PFSK-1 (cell line): ENCODE data around the gene ACADSB.

Experiments
- POLR2AphosphoS5 ChIP-seq: IDR thresholded peaks from 2 replicates; pipeline ENCODE4 v1.6.1; 2012; ENCODE audit warnings: low read depth, mild to moderate bottlenecking, control low read depth, low read length, moderate library complexity
- SIN3A ChIP-seq: IDR thresholded peaks from 2 replicates; pipeline ENCODE4 v1.6.1; 2012; ENCODE audit warnings: mild to moderate bottlenecking, low read length, moderate library complexity, borderline replicate concordance; ENCODE audit not compliant: insufficient read depth
- TAF1 ChIP-seq: IDR thresholded peaks from 2 replicates; pipeline ENCODE4 v1.6.1; 2012; ENCODE audit warnings: low read length, control low read depth, borderline replicate concordance; ENCODE audit not compliant: insufficient read depth
- TF ChIP-seq, protein P1 (sequence below), 2 experiments: IDR thresholded peaks; 2 replicates each; pipeline versions ENCODE4 v1.6.1 to v1.8.0; 2011 to 2012; ENCODE audit warnings: low read depth in 2 of 2, low read length in 2 of 2, control low read depth in 1 of 2, inconsistent platforms in 1 of 2, mild to moderate bottlenecking in 1 of 2, moderate library complexity in 1 of 2; ENCODE audit not compliant: insufficient read depth in 1 of 2

GRCh38 chr10:123017421-123018165, 8.8 kb downstream of the ACADSB start:
- TF ChIP-seq TAF1 (no peak), SIN3A (no peak), POLR2AphosphoS5 (no peak)
- TF ChIP-seq, protein P1, sequence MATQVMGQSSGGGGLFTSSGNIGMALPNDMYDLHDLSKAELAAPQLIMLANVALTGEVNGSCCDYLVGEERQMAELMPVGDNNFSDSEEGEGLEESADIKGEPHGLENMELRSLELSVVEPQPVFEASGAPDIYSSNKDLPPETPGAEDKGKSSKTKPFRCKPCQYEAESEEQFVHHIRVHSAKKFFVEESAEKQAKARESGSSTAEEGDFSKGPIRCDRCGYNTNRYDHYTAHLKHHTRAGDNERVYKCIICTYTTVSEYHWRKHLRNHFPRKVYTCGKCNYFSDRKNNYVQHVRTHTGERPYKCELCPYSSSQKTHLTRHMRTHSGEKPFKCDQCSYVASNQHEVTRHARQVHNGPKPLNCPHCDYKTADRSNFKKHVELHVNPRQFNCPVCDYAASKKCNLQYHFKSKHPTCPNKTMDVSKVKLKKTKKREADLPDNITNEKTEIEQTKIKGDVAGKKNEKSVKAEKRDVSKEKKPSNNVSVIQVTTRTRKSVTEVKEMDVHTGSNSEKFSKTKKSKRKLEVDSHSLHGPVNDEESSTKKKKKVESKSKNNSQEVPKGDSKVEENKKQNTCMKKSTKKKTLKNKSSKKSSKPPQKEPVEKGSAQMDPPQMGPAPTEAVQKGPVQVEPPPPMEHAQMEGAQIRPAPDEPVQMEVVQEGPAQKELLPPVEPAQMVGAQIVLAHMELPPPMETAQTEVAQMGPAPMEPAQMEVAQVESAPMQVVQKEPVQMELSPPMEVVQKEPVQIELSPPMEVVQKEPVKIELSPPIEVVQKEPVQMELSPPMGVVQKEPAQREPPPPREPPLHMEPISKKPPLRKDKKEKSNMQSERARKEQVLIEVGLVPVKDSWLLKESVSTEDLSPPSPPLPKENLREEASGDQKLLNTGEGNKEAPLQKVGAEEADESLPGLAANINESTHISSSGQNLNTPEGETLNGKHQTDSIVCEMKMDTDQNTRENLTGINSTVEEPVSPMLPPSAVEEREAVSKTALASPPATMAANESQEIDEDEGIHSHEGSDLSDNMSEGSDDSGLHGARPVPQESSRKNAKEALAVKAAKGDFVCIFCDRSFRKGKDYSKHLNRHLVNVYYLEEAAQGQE (IDR thresholded peaks at IDR 0.05; ENCODE audit: insufficient read depth in 1 of 2, low read depth in 2 of 2, low read length in 2 of 2) = no peak
